ENCODE measurements around the gene KCNMB3.

DNA sequence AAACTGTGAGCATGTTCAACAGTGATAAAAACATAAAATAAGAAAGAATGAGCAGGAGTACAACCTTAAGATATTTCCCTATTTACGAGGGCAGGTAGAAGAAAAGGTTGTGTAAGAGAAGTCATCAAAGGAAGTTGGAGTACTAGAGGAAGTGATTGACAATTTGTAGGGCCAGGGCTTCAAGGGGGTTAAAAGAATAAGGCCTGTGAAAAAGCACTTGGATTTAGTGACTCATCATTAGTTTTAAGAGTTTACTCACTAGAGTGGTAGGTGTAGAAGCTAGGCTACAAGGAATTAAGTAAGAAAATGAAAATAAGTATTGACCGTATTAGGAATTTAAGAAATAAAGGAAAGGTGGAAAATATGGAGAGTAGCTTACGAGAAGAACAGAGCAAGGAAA lies 23.6 kb downstream of the KCNMB3 start:
- TF ChIP-seq POLR2A (IDR thresholded peaks at IDR 0.05; ENCODE audit: low read length) (no peak), GATA1 (IDR thresholded peaks at IDR 0.05; ENCODE audit: low read depth, low read length) (no peak)

All from erythroblast (primary cell).